Fibroblast of lung (primary cell): ENCODE results near the gene REEP5.

Source experiments
- CTCF ChIP-seq, 2 donors: IDR thresholded peaks in 1 of 2; conservative IDR thresholded peaks in 1 of 2; 1 replicate in 1 of 2; 2 replicates in 1 of 2; pipeline ENCODE4 v1.5.1; 2011 to 2012; ENCODE audit warnings: low read length in 2 of 2, control low read depth in 1 of 2, inconsistent platforms in 1 of 2, low read depth in 1 of 2, mild to moderate bottlenecking in 1 of 2
- EZH2 ChIP-seq: IDR thresholded peaks from 2 replicates; pipeline ENCODE4 v1.5.1; 2012; ENCODE audit warnings: low read length, control low read depth, mild to moderate bottlenecking; ENCODE audit errors: missing control alignments

DNA sequence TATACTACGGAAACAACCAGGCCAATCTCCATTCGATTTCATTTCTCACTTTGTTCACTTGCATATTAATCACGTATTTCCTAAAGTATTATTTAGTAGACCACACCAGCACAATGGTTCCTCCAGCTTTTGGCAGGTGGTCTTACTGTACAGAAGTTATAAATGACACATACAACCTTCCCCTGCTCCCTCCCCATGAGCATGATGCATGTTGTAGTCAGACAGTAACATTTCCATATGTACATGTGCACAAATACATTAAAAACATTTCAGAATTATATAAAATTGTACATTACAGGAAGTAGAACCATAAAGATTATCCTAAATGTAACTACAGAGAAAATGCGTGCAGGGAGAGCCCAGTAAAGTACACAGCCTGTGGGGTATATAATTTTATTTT is 43.9 kb downstream of the REEP5 start:
- TF ChIP-seq CTCF (conservative IDR thresholded peaks at IDR 0.05 in 1 of 2, IDR thresholded peaks at IDR 0.05 in 1 of 2; ENCODE audit: low read depth in 1 of 2, low read length in 2 of 2), result no peak
- TF ChIP-seq EZH2, result no peak
